Neural progenitor cell (in vitro differentiated cells): ENCODE data around the gene PRM1.

Experiments used
- CTCF ChIP-seq: fragments of 200-600 bp; sonication (generic); IDR thresholded peaks from 2 replicates; pipeline ENCODE4 v1.5.1; 2017; ENCODE audit warnings: antibody characterized with exemption, mild to moderate bottlenecking
- EZH2 ChIP-seq: fragments of 200-600 bp; sonication (generic); IDR thresholded peaks from 2 replicates; pipeline ENCODE4 v1.6.1; 2017; ENCODE audit warnings: antibody characterized with exemption, mild to moderate bottlenecking, moderate library complexity
- EZH2phosphoT487 ChIP-seq: fragments of 200-600 bp; sonication (generic); IDR thresholded peaks from 2 replicates; pipeline ENCODE4 v1.6.1; 2017; ENCODE audit warnings: antibody characterized with exemption

GRCh38 chr16:11248133-11248532, 33.0 kb downstream of the PRM1 start:
- TF ChIP-seq CTCF (no peak), EZH2 (no peak), EZH2phosphoT487 (no peak)
